T47D (cell line): ENCODE data around the gene TRPM7.

Experiments
- DNase-seq, 2 experiments: peaks; one replicate each; pipeline versions ENCODE4 v3.0.0 to v3.0.0-alpha.2; 2011 to 2012; ENCODE audit warnings: low read depth in 1 of 2, low spot score in 1 of 2
- JUND ChIP-seq: IDR thresholded peaks from 2 replicates; pipeline ENCODE4 v1.6.1; 2012; ENCODE audit warnings: low read depth
- in situ Hi-C: cut with HindIII; loops from 2 replicates; pipeline ENCODE4 v1.10.0; 2016; ENCODE audit warnings: low sequenced_read_pairs, low pct_unique_long_range_greater_than_20kb

Gene TRPM7

DNA sequence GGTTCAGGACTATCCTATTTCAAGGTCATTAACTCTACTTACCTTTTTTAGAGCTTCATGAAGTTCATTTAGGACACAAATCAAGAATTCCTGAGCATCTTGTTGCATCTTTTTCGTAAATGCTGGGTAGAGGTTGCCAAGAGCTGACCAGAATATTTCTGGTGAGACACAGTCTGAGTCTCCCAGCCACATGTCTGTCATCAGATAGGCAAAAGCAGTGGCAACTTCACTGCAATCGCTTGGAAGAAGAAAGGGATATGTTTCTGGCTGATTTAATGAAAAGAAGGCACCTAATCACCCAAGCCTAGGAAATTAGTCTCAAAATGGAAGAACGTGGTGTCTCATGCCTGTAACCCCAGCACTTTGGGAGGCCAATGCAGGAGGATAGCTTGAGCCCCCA lies 143.0 kb downstream of the TRPM7 start:
- in situ Hi-C loops = no loop called here
- TF ChIP-seq JUND = no peak
- DNase-seq = no peak

DNA sequence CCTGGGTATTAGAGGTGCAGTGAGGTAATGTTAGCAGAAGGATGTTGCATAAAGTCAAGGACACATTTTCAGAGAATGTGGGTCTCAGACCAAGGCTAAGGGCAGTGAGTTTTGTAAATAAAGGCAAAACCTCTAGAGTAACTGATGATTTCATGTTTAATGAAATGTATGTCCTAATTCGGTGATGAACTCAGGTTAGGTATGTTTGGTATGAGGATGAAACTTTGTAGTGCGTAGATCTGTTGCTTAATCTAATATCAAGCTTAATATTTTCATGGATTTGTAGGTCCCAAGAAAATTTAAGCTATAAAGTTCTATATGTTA lies 143.7 kb downstream of the TRPM7 start:
- in situ Hi-C loops = no loop called here
- TF ChIP-seq JUND = no peak
- no peak for DNase-seq

DNA sequence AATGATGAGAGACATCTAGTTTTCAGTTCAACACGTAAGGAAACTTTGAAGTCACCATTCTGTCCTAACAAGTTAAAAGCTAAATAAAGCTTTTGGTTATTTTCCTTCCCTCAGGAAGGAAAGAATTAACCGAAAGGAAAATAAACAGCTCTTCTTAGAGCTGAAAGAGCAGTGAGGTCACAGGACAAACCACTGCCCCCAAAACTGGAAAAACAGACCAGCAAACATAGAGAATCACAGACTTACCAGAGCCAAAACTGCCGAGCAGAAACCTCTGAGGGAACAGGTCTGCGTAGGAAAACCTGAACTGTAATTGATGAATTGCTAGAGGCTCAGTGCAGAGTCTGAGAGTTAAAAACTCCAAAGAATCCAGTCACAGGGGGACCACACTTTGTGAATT lies 154.8 kb downstream of the TRPM7 start:
- no peak for DNase-seq
- TF ChIP-seq JUND = no peak

DNA sequence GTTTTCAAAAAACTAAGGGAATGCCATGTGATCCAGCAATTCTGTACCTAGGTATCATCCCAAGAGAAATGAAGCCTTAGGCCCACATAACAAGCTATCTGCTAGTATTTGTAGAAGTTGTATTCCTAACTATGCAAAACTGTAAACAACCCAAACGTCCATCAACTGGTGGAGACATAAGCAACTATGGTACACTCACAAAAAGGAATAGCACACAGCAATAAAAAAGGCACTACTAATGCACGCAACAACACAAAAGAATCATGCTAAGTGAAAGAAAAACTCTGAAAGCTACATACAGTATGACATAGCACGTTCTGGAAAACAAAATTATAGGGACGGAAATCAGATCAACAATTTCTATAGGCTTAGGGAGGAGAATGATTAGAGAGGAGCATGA lies 155.4 kb downstream of the TRPM7 start:
- TF ChIP-seq JUND = no peak
- in situ Hi-C loops = no loop called here
- DNase-seq = no peak

More for the DNA sequence above, 154.8 kb downstream of the TRPM7 start:
- in situ Hi-C loops = no loop called here

DNA sequence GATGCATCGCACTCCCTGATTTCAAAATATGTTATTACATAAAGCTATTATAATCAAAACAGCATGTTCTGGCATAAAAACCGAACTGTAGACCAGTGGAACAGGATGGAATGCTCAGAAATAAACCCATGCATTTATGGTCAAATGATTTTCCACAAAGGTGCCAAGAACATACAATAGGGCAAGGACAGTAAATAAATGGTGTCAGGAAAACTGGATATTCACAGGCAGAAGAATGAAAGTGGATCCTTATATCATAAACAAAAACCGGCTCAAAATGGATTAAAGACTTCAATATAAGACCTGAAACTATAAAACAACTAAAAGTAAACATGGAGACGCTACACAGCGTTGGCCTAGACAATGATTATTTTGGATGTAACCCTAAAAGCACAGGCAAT lies 162.7 kb downstream of the TRPM7 start:
- no peak for TF ChIP-seq JUND
- in situ Hi-C loops = no loop called here
- DNase-seq = no peak

DNA sequence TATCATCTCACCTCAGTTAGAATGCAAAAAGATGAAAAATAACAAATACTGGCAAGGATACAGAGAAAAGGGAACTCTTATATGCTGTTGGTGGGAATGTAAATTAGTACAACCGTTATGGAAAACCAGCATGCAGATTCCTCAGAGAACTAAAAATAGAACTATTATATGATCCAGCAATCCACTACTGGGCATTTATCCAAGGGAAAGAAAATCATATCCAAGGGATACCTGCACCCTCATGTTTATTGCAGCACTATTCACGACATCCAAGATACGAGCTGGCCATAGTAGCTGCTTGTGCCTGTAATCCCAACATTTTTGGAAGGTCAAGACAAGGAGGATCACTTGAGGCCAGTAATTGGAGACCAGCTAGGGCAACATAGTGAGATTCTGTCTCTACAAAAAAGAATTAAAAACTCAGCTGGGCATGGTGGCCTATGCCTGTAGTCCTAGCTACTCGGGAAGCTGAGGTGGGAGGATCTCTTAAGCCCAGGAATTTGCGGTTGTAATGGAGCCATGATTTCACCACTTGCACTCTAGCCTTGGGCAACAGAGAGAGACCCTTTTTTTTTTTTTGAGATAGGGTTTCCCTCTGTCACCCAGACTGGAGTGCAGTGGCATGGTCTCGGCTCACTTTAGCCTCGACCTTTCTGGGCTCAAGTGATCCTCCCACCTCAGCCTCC lies 166.7 kb downstream of the TRPM7 start:
- no peak for TF ChIP-seq JUND
- no peak for DNase-seq

DNA sequence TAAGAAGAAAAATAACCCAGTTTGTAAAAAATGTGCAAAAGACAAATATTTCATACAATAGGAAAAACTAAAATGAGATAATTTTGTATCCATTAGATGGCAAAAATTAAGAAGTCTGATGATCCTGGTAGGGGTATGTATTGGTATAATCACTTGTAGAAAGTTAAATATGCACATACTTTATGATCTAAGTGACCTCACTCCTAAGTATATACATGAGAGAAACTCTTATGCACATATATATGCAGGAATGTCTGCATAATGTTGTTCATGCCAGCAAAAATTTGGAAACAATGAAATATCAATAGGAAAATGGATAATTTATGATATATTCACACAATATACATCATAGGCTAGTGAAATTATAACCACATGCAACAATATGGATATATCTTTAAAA lies 173.6 kb downstream of the TRPM7 start:
- no peak for TF ChIP-seq JUND
- in situ Hi-C loops = no loop called here
- no peak for DNase-seq

More for the DNA sequence above, 166.7 kb downstream of the TRPM7 start:
- in situ Hi-C loops = no loop called here
